GM21390 (cell line): ENCODE results near the gene SERTM2.

ENCODE experiments used
- ATAC-seq: cut with Tn5 transposase; IDR thresholded peaks from one replicate; pipeline ENCODE4 v1.9.1; 2021; ENCODE audit not compliant: unreplicated experiment

The SERTM2 gene

GRCh38 chrX:111555406-111555958, 44.0 kb downstream of the SERTM2 start:
- no peak for ATAC-seq

DNA sequence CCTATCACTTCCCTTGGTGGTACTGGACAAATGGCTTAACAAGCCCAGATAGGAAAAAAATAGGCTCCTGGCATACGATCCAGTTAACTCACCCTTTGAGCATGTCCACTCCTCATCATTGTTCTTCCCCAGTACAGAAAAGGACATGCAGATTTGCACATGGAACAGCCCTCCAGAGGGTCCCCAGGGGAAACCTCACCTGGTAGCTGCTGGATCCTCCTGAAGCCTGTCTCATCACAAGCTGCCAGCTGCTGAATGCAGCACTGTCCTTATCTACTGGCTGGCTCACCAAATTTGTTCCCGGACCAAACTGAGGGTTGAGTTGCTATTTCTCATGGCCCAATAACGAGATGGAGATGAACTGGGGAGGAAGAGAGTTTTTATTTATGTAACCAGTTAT, 49.4 kb downstream of the SERTM2 start:
- no peak for ATAC-seq

DNA sequence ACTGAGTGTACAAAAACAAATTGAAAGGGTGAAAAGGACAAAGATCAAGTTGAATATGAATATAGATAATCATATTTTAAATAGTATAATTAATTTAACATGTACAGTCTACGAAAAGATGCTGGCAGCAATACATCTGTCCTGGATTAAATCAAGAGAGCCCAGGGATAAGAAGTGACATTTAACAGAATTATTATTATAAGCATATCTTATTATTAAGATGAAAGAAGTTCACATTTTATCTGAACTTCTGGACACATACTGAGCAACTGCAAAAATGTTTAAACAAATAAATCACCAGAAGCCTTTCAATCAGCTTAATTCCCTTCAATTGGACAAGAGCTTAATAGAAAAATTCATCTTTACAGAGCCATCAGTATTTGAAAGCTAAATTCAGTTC, 50.4 kb downstream of the SERTM2 start:
- ATAC-seq, result no peak

- ATAC-seq, result no peak
Observed at GRCh38 chrX:111567542-111568255, 56.3 kb downstream of the SERTM2 start.

GRCh38 chrX:111568354-111568753, 56.9 kb downstream of the SERTM2 start:
- ATAC-seq, result no peak

- ATAC-seq, result no peak
Observed at GRCh38 chrX:111568817-111569216, 57.4 kb downstream of the SERTM2 start.
